GM19463 (cell line): ENCODE data around the gene BCHE.

Experiments used
- ATAC-seq: cut with Tn5 transposase; IDR thresholded peaks from one replicate; pipeline ENCODE4 v1.9.1; 2021; ENCODE audit warnings: mild to moderate bottlenecking, moderate library complexity; ENCODE audit not compliant: unreplicated experiment

Gene BCHE

DNA sequence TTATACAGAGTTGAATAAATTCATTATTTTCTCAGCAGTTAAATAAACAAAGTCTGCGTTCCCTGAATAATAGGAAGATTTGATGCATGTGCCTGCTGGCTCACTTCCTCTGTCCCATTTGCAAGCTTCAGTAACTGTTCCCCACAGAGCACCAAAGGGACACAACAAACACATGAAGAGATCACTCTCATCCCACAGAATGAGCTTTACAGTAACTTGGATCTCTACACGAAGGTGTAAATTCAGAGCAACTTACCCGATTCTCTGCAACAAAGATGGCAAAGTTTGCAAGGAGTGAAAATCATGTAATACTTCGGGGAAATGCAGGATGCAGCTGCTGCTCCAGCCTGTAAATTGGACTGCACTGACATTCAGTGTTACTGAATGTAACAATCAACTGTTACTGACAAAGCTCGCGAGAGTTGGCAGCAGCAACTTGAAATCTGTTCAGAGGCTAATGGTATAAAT, at the start of gene BCHE:
BCHE (minus strand) TSS at position 366 of the 468 bp plus-strand sequence. CDS start 6,390 bp downstream, outside the sequence.
- peak; percentile 42 for ATAC-seq

DNA sequence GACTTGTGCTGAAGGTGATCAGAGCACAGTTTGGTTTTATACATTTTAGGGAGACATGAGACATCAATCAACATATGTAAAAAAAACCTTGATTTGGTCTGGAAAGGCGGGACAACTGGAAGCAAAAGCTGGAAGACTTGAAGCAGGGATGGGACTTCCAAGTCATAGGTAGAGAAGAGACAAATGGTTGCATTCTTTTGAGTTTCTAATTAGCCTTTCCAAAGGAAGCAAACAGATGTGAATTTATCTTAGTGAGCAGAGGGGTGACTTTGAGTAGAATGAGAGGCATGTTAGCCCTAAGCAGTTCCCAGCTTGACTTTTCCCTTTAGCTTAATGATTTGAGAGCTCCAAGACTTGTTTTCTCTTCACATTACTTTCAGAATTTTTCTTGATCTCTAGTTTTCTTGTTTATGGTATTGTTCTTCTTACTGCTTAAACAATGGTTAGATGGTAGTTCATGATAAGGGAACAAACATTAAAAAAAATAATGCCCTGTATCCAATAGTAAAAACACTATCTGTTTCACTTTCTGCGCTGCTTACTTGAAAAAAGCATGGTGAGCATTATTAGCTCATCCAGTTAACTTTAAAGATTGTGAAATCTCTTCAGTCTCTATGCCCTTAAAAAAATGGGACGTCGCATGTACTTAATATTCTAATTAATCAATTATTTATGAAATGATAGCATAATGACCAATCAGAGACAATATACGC, 48.5 kb upstream of the BCHE start:
- no peak for ATAC-seq

DNA sequence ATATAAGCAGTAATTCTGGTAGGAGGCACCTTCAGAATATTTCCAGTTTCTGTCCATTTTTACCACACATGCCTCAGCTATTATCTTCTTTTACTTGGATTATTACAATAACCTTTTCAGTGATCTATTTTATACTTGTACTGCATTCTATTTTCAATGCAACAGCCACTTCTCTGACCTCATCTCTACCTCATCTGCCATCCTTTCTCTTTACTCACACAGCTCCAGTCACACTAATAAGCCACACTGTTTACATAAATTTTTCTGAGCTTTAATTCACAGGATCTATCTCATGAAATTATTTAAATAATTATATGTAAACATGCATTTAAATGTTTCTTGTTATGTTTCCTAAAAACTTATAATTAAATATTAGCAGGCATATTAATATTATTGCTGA, 47.3 kb upstream of the BCHE start:
- ATAC-seq: no peak

DNA sequence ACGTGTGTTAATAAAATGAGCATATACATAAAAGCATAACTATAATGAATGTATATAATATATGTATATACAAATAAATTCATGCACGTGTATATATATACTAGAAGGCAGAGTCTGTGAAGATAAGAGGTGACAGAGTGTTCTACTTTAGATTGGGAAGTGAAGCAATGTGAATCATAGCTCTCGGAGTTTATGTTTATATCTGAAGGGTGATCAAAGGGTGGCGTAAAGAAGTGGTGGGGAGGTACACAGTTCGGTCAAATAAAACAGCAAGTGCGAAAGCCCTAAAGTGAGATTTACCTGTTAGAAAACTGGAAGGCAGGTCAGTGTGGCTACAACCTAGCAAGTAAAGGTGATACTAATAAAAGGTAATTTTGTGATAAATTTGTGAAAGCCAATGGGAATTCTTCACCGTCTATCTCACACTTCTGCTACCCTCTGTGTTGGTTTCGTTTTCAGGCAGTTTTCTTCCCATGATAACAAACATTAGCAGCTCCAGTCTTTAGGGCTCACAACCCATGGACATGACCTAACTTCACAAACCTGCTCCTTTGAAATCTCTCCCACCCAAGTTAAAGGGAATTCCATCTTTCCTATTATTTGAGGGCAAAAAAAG, 46.7 kb upstream of the BCHE start:
- no peak for ATAC-seq

DNA sequence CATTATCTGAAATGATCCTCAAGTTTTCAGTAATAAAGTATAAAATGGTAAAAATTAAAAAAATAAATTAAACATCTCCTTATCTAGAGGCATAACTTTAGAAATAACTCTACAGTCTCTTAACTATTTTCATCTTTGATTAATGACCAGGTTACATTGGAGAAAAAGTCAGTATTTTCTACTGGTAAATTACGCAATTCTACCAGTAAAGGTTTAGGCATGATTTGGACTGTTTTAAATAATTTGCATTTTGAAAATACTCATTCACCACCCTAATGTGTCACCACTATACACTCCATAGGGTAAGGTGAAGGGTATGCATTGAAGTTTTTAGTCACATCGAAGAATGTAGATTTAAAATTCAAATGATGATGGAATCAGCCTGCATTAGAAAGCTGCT, 45.9 kb upstream of the BCHE start:
- ATAC-seq: no peak

DNA sequence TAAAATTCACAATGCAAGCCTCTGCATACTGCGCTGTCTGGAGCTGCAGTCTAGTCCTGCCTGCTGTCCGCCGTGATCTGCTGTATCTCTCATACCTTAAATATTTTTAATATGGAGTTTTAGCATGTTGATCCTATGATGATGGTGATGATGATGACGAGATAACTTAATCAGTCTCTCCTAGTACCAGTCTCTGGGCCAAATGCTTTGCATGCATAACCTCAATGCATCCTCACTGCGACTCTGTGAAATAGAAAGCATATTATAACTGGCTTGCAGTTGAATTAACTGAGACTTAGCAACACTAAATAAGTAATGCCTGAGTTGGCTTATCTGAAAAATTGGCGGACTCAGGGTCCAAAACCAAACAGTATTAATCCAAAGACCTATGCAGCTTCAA, 38.4 kb upstream of the BCHE start:
- ATAC-seq: no peak

DNA sequence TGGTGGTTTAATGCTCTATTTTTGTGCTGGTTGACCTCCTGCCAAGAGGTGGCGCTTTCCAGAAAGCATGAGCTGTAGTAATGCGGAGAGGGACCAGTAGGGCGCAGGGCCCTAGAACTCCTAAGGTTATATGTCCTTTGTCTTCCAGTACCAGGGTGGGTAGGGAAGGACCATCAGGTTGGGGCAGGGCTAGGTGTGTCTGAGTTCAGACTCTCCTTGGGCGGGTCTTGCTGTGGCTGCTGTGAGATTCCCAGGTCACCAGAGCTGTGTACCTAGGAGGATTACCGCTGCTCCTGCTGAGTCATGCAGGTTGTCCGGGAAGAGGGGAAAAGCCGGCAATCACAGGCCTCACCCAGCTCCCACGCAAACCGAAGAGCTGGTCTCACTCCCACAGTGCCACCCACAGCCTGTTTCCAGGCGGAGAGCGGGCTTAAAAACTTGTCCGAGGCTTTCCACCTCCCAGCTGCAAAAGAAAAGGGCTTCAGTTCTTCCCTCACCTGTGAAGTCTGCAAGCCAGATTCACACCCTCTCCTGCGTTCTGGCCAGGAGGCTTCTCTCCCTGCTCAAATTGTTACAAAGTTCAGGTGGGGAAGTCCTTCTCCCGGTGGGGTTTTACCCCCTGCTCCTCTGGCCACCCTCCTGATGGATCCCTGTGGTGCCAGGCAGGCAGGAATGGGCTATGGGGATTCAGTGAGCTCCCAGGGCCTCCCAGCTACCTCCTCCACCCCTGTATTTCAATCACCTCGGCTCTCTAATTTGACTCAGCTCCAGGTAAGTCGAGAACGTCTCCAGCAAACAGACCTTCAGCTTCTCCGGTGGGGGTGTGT, 37.7 kb upstream of the BCHE start:
- ATAC-seq: no peak

DNA sequence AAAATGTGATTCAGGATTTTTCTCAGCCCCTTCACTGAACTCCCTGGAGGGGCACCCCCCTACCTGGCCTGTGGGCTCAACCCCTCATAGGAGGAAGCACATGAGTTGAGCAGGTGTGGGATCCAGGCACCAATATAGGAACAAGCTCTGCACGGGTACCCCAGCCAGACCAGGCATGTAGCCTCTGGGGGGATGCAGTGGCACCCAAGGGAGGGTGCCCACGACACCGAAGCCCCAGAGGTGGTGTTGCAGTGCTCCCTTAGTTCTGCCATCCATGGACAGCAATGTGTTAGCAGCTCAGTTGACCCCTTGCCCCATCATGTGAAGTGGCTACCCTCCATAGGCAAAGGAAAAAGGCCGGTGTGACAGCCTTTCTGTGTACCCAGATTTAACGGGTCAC, 30.9 kb upstream of the BCHE start:
- no peak for ATAC-seq

DNA sequence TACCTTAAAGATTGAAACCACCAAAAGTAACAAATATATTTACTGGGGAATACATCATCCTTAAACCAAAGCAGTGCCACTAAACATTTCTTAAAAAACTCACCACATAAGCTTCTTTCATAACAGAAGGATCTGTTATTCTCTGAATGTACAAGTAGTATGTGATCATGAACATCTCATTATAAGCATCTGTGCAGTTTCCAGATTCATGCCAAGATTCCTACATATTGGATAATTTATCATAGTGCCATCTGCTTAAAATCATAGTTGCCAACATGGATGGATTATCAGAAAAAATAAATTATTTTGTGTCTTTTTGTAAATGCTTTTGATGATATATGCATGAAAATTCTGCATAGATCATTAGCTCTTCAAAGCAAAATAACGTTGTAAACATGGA, 21.8 kb upstream of the BCHE start:
- no peak for ATAC-seq

DNA sequence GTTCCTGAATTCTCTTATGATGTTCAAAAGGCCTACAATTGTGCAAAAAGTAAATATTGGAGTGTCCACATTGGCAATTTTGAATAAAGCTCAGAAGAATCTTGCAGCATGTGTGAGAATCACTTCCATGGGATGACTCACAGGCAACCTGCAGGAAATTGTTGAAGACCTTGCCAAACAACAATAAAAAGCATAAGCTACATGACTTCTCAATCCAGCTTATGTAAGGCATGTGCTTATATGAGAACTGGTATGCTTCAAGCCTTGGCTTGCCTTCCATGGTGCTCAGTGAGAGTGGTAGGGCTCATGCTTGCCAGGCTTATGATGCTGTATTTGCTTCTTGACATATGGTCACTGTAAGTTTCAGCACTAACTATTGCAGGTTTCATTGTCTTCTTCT, 18.4 kb upstream of the BCHE start:
- ATAC-seq: no peak

DNA sequence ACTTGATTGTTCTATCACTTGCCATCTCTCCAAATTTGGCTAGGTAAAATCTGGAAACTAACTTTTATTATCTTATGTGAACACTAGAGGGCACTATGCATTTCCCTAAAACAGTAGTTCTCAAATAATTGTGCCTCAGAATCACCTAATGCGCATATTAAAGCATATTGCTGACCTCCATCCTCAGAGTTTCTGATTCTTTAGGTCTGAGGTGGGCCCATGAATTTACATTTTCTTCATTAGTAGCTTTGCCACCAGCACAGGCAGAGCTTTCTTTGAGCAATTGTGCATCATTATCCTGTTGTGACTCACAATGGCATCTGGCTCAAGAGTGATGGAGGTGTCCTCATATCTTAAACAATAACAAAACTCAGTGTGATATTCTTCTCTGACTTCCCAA, 17.5 kb upstream of the BCHE start:
- ATAC-seq: no peak

DNA sequence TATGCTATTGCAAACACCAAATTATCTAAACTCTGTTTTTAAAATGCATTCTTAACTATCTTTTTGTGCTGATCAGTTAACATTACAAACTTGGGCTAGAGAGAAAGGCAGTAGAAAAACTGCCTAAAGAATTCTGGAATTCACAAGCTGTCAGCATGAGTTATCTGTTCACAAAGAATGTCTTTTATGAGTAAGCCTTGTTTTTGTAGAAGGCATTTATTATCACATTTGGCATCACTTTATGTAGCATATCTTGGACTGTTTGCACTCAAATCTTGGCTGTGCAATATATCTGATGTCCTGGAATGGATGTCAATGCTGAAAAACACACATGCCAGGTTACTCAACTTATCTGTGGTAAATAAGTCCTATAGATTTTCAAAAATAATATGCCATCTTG, 15.5 kb upstream of the BCHE start:
- ATAC-seq: no peak

DNA sequence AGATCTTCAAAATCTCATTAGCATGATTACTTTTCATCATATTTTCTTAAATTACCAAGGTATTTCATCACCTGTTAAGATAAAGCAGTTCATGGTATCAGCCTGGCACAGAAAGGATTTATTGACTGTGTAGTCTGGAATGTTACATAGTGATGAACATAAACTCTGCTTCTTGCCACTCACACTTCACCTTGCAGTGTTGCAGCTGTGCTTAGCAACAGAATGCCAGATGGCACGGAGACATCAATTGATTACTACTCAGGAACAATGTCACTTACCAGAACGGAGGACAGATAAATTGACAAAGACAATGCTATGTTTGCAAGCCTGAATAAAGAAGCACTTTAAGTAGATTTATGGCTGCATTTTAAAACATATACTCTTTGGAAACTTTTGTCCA, 15.0 kb upstream of the BCHE start:
- ATAC-seq: no peak

DNA sequence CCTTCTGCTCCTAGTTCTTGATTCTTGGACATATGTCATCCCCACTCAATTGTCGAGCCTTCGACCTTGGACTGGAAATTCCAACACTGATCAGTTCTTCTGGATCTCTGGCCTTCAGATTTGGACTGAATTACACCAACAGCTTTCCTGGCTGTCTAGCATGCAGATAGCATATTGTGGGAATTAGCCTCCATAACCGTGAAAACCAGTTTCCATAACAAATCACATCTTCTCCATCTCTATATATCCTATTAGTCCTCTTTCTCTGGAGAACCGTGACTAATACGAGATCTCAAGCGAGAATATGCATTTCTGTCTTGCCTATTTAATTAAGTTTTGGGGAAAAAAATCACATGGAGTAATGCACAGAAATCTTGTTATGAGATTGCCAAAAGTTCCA, 8.8 kb upstream of the BCHE start:
- ATAC-seq: no peak

DNA sequence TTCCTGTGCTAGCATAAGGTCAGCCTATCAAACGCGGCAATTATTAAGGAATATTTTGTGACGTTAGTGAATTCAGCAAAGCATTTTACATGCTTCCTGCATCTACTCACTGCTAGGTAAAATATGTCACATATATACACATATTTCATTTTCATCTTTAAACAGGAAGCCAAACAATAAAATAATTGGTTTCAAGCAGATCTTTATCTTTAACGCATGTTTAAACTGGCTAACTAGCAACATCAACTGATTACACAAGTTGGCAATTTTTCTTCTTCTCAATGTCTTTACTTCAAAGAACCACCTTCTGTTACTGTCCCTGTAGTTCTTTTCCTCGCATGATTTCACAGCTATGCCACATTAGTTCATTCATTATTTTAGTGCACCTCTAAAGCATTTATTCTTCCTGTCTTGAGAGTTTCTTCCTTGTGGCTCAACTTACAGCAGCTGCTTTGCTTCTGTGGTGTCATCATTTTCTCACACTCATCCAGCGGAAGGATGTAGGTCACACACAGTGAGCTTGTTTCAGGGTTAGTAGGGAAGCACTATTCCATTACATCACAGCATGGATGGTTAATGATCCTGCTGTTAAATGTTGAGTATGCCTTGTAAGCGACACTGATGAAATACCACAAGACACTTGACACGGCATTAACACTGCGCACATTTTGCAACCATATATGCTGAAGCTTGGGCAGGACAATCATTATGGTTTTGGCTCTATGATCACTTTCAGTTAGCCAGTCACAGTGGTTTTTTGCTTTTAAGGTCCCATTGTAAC, 2.3 kb upstream of the BCHE start:
- no peak for ATAC-seq

DNA sequence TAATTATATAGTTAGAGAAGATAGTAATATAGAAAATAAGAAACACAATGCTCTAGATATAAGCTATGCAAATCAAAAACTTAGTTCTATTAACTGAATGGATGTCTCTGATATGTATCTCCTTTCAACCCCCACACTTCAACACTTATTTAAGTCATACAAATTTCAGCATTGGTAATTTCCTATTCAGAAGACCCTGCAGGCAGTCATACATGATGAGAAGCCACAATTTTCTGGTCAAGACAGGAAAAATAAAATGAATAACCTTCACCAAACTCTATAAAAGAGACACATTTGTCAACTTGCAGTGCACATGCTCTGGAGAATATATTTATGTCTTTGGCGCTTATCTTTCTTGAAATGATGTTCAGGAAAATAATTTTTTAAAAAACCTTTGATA, 578 bp upstream of the BCHE start:
- ATAC-seq: no peak

DNA sequence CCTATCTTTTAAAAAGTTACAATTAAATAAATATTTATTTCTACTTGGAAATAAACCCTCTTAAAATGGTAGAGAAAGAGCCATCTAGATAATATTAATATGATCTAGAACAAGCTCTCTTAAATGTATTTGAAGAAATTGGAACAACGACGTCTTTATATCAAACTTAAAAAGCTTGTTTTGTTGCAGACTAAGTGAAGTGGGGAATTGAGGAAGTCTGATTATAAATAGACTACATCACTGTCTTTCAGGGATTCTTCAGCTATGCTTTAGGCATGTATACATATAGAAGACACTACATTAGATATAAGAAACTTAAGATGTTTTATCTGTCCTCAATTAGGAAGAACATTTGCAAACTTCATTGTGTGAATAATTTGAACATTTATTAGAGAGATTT, 1.8 kb downstream of the BCHE start:
- no peak for ATAC-seq

DNA sequence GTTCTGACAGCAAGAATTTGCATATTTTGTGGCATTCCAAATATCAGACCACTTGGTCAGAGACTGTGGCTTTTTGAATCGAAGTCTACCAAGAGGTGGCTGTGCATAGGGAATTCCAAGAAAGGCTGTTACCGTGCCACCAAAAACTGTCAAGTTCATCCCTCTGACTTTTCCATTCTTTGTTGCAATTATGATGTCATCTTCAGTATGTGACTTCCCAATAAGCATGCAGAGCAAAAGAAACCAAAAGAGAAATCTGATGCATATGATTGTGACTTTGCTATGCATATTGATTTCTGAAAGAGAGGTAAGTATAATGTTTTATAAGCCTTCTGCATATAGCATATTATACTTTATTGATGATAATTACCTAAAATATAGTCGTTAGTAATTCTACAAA, 6.5 kb downstream of the BCHE start:
- ATAC-seq: no peak

DNA sequence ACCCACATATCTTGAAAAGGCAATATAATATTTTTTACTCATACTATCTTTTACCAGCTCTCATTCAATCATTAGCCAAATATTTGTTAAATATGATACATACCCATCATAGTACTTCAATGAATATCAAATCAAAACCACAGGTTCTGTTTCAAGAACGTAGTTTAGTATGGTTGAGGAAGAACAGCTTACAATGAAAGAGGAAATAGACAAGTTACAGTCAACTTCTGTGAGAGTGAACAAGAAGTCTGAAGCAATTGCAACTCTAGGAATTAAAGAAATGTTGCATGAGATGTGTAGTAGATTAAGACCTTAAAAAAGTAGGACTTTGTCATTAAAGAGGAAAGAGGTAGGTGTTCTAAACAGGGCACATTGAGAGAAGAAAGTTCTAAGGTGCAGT, 9.3 kb downstream of the BCHE start:
- no peak for ATAC-seq

DNA sequence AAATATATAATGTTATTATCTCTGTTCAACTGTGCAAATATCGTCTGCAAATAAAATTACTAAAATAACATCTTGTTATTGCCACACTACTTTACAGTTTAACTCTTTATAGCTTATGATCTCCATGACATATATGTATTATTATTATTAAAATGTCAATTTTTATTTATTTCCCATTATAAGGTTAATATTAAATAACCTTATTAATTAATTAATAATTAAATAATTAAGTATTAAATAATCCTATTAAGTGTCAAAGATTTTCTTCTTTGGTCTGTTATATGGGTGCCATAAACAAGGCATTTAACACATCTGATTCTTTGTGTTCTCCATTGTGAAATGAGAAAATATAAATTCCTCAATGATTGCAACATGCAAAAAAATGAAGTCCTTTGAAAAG, 10.0 kb downstream of the BCHE start:
- ATAC-seq: no peak

DNA sequence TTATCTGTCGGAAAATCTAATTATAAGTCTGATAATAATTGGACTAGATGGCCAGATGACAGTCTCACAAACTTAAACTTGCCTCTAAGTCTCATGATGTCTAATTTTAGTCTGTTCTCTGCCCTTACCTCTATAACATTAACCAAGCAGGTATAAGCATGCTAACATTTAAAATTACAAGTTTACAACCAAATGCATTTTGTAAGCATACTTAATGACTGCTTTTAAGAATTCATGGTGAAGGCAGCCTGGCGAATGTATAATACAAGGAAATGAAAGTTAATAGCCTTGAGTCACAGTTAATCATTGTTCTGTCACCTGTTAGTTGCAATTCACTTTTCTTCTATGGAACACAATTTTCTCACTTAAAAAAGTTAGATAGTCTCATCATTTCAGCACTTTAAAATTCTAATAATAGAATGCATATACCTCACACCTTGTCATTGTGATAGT, 16.5 kb downstream of the BCHE start:
- peak; percentile 66 for ATAC-seq
